Measurements from ENCODE around the gene CCDC78. TPM values are rescaled to one million over a fixed set of nuclear protein-coding genes. Genes with fewer than 3 reads are reported as not detected.
A peak's percentile ranks its signal among the peaks of the same experiment; 100 is the strongest.

Gene CCDC78
- total RNA-seq, 1 donor from 2014 or later, result 2.5 TPM

DNA sequence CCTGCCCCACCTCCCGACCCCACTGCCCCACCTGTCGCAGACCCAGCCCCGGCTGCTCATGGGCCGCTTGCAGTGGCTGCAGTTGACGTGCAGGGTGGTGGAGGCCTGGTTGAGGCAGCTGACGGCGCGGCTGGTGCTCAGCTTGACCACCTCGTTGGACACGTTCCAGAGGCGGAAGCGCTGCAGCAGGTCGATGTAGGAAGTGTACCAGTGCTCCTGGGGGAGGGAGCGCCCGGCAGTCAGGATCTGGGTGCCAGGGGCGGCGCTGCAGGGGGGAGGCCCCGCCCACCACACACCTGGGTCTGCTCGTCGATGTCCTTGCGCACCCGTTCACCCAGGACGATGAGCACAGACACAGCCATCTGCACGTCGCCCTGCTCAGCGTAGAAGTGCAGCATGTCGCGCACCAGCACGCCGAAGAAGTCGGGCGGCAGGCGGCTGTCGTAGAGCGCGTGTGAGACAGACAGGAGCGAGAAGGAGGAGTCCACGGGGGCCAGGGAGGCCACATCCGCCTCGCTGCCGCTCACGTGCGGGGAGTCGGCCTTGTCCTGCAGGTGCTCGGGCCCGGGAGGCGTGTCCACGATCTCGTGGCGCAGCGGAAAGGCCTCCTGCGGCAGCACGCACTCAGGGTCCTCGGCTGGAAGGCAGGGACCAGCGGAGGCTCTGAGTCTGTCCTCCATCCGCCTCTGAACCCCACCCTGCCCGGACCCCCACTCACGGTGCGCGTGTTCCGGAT is 41.1 kb downstream of the CCDC78 start:
- peak overlapping the region; percentile 81 for H3K4me3 ChIP-seq (ENCODE audit: low read depth, low read length)

DNA sequence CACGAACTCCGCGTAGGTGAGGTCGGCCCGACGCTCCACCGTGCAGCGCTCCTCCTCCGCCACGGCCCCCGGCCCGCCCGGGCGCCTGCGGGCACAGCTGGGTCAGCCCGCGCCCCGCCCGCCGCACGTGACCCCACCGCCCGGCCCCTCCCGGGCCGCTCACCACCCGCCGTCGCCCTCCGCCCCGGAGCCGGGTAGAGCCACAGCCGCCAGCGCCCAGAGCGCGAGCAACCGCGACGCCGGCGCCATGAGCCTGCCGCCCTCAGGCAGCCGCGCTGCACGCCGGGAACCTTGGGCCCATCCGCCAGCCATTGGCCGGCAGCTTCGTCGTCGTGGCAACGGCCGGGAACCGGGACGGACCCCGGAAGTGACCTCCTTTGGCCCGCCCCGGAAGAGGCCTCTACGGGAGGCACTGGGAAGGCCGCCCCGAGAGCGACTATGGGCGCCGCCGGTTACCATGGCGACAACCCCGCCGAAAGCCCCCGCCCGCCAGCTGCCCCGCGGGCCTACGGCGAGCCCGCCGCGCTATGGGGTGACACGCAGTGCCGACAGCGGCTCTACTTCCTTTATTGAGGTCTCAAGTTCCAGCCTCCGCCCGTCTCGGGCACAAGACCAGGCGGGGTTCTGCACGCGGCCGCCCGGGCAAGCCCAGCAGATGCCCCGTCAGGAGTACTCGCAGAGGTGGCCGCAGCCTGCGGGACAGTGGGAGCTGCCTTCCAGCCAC is 42.0 kb downstream of the CCDC78 start, which contains the start of gene JMJD8:
JMJD8 (minus strand) TSS at position 264 of the 724 bp plus-strand sequence; CDS start at position 249, 15 bp downstream.
- H3K36me3 ChIP-seq (ENCODE audit: control insufficient read depth, insufficient read depth, low read length), result peaks cover 1% of the 10 kb centered on the region
- TF ChIP-seq, protein P1, sequence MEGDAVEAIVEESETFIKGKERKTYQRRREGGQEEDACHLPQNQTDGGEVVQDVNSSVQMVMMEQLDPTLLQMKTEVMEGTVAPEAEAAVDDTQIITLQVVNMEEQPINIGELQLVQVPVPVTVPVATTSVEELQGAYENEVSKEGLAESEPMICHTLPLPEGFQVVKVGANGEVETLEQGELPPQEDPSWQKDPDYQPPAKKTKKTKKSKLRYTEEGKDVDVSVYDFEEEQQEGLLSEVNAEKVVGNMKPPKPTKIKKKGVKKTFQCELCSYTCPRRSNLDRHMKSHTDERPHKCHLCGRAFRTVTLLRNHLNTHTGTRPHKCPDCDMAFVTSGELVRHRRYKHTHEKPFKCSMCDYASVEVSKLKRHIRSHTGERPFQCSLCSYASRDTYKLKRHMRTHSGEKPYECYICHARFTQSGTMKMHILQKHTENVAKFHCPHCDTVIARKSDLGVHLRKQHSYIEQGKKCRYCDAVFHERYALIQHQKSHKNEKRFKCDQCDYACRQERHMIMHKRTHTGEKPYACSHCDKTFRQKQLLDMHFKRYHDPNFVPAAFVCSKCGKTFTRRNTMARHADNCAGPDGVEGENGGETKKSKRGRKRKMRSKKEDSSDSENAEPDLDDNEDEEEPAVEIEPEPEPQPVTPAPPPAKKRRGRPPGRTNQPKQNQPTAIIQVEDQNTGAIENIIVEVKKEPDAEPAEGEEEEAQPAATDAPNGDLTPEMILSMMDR (IDR thresholded peaks at IDR 0.05; ENCODE audit: insufficient read depth, low read length, poor library complexity, severe bottlenecking), result no peak
- peak; percentile 87 for DNase-seq (ENCODE audit: low read depth)
- H3K27me3 ChIP-seq (ENCODE audit: control insufficient read depth, insufficient read depth, low read length), result no peaks in the 10 kb centered on the region
- H3K4me3 ChIP-seq (ENCODE audit: low read depth, low read length), result peak within 1 kb of the TSS; percentile 81

More for the DNA sequence above, 41.1 kb downstream of the CCDC78 start:
- Histone ChIP-seq H3K36me3 (ENCODE audit: control insufficient read depth, insufficient read depth, low read length) (peaks cover 1% of the 10 kb centered on the region), H3K27me3 (ENCODE audit: control insufficient read depth, insufficient read depth, low read length) (no peaks in the 10 kb centered on the region)
- TF ChIP-seq, protein P1 (IDR thresholded peaks at IDR 0.05; ENCODE audit: insufficient read depth, low read length, poor library complexity, severe bottlenecking), result no peak
- DNase-seq (ENCODE audit: low read depth), result no peak

DNA sequence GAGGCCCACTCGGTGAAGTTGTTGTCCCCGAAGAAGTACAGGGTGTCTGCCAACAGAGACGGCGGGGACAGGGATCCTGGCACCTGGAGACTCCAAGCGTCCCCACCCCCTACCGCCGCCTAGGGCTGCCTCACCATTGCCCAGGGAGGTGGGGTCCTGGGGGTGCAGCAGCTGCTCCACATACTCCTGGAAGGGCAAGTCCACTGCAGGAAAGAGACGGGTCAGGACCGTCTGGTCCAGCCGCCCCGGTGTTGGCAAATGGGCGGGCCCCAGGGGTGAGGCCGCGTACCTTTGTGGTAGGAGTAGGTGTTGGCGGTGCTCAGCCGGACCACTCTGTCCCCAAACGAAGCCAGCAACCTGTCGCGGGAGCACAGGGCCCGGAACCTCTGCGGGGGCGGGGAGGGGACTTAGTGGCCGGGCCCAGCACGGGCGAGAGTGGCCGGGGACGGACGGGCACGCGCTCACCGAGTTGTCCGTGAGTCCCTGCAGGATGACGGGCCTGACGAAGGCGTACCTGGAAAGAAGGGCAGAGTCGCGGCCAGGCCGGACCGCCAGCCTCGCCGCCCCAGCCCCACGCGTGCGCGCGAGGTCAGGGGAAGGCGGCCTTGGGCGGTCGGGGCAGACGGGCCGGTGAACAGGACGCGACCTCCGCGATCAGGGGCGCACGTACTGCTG is 42.7 kb downstream of the CCDC78 start:
- DNase-seq (ENCODE audit: low read depth), result no peak

GRCh38 chr16:682493-683395 is 43.5 kb downstream of the CCDC78 start:
- Histone ChIP-seq H3K27me3 (ENCODE audit: control insufficient read depth, insufficient read depth, low read length) (peaks cover 2% of the 10 kb centered on the region), H3K4me3 (ENCODE audit: low read depth, low read length) (peak overlapping the region; percentile 81), H3K36me3 (ENCODE audit: control insufficient read depth, insufficient read depth, low read length) (peaks cover 1% of the 10 kb centered on the region)
- TF ChIP-seq, protein P1 (IDR thresholded peaks at IDR 0.05; ENCODE audit: insufficient read depth, low read length, poor library complexity, severe bottlenecking), result no peak
- no peak for DNase-seq (ENCODE audit: low read depth)

More for the DNA sequence above, 42.7 kb downstream of the CCDC78 start:
- Histone ChIP-seq H3K27me3 (ENCODE audit: control insufficient read depth, insufficient read depth, low read length) (no peaks in the 10 kb centered on the region), H3K4me3 (ENCODE audit: low read depth, low read length) (peak overlapping the region; percentile 81), H3K36me3 (ENCODE audit: control insufficient read depth, insufficient read depth, low read length) (peaks cover 1% of the 10 kb centered on the region)
- TF ChIP-seq, protein P1 (IDR thresholded peaks at IDR 0.05; ENCODE audit: insufficient read depth, low read length, poor library complexity, severe bottlenecking), result no peak

DNA sequence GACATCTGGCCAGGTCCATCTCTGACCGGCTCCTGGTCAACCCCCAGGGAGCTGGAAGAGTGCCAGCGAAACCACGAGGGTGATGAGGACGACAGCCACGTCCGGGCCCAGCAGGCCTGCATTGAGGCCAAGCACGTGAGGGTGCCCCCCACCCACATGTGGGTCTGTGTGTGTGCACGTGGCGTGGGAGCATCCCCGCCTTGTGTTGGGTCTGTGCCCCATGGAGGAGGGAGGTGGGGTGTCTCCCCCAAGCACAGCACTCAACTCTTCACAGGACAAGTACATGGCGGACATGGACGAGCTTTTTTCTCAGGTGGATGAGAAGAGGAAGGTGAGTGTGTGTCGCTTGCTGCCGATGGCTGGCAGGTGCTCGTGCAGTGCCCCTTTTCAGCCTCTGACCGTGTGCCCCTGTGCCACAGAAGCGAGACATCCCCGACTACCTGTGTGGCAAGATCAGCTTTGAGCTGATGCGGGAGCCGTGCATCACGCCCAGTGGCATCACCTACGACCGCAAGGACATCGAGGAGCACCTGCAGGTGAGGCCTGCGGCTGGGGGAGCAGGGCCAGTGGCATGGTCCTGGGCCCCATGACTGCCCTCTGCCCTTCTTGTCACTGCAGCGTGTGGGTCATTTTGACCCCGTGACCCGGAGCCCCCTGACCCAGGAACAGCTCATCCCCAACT is 44.4 kb downstream of the CCDC78 start:
- H3K36me3 ChIP-seq (ENCODE audit: control insufficient read depth, insufficient read depth, low read length), result peaks cover 1% of the 10 kb centered on the region
- TF ChIP-seq, protein P1 (IDR thresholded peaks at IDR 0.05; ENCODE audit: insufficient read depth, low read length, poor library complexity, severe bottlenecking), result no peak
- no peak for DNase-seq (ENCODE audit: low read depth)
- H3K27me3 ChIP-seq (ENCODE audit: control insufficient read depth, insufficient read depth, low read length), result peaks cover 11% of the 10 kb centered on the region
- H3K4me3 ChIP-seq (ENCODE audit: low read depth, low read length), result no peak overlapping the region

Data from kidney epithelial cell (primary cell).